ENCODE results near the gene PKHD1. TPM values are rescaled to one million over a fixed set of nuclear protein-coding genes. Genes with fewer than 3 reads are reported as not detected.

Gene PKHD1
- total RNA-seq, 1 experiment from 2014 or later = not detected

DNA sequence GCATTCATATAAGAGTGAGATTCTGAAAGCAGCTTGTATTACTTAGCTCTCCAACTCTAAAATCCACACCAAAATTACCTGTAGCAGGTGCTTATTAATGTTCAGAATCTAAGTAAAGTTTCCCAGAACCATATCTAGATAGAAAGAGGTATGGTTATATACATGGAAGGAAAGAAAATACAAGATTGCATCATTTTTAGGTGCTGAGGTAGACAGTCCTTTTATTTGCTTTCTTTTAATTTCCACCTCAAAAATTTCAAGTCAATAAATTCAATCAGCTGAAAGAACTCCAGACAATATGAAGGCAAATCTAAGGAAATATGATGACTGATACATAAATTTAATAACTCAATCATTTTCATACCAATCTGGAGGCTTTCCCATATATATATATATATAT lies 521.9 kb downstream of the PKHD1 start:
- no peak for DNase-seq (ENCODE audit: low spot score)
- in situ Hi-C loops (cut with HindIII; ENCODE audit: low sequenced_read_pairs) = no loop called here

Other genes with a start within 250 kb of the PKHD1 start
- gene IL17A, start 98.8 kb upstream of the PKHD1 start, total RNA-seq (2014; rRNA removed; shearing (Covaris generic)) = not detected in 2 replicates
- not detected in 2 replicates for gene IL17F, start 156.9 kb upstream of the PKHD1 start, total RNA-seq (2014; rRNA removed; shearing (Covaris generic))
- gene MCM3, start 197.1 kb upstream of the PKHD1 start, total RNA-seq (2014; rRNA removed; shearing (Covaris generic)) = 326 and 392 TPM in 2 replicates